ENCODE measurements around the gene WDR86. TPM values are rescaled to one million over a fixed set of nuclear protein-coding genes. Genes with fewer than 3 reads are reported as not detected.

Gene WDR86
- total RNA-seq, 1 experiment from 2014 or later, result not detected

DNA sequence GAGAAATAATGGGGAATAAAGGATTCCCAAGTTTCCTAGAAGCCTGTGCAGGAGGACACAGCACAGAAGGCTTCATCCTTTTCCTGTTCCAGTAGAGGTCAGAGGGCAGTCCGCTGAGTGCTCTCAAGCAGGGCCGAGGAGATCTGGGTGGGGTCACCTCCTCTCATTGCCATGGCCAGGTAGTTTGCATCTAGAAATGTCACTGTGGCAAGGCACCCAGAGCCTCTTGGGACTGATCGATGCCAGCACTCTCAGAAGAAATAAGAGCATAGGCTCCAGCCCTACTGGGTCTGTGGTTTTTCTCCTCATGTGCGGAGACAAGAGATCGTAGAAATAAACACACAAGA lies 60.4 kb downstream of the WDR86 start:
- DNase-seq (ENCODE audit: low spot score), result no peak

GRCh38 chr7:151348970-151349369 lies 60.9 kb downstream of the WDR86 start:
- DNase-seq (ENCODE audit: low spot score), result no peak

GRCh38 chr7:151347200-151347599 lies 62.6 kb downstream of the WDR86 start:
- DNase-seq (ENCODE audit: low spot score), result no peak

DNA sequence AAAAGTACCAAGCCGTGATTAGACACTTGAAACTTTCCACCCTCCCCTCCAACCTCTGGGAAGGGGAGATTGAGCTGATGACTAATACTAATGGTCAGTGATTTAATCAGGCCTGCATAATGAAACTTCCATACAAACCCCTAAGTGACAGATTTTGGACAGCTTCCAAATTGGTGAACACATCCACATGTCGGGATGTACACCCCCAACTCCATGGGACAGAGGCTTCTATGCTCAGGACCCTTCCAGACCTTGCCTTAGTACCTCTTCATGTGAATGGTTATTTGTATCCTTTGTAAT lies 63.4 kb downstream of the WDR86 start:
- no peak for DNase-seq (ENCODE audit: low spot score)

- no peak for DNase-seq (ENCODE audit: low spot score)
These were observed 64.0 kb downstream of the WDR86 start for GRCh38 chr7:151345576-151346469.

DNA sequence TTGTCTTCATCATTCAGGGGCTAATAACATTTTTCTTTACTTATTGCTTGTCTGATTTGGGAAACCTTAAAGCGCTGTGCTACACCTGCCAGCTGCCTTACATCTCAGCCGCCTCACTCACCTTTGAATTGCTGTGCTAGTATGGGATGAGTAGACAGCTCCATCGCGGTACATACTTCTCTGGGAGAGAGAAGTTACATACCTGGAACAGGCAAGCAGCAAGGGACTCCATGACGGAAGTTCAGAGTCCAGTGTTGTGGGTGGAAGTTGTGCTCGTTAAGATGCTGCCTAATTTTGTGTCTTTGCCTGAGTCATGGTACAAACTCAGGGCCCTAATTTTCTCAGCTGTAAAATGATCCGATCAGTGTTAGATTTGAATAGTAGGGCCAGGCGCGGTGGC lies 66.3 kb downstream of the WDR86 start:
- DNase-seq (ENCODE audit: low spot score), result no peak

DNA sequence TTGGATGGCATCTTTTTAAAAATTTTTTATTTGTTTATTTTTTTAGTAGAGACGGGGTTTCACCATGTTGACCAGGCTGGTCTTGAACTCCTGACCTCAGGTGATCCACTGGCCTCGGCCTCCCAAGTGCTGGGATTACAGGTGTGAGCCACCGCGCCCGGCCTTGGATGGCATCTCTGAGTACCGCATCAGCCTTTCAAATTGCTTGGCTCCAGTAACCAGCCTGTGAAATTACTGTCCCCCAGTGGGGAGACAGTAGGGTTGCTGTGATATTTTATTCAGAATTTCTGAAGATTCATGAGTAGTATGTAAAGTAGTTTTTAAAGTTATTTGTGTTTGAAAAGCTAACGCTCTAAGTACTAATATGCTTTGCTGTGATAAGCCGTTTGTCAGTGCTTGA lies 67.0 kb downstream of the WDR86 start:
- no peak for DNase-seq (ENCODE audit: low spot score)

DNA sequence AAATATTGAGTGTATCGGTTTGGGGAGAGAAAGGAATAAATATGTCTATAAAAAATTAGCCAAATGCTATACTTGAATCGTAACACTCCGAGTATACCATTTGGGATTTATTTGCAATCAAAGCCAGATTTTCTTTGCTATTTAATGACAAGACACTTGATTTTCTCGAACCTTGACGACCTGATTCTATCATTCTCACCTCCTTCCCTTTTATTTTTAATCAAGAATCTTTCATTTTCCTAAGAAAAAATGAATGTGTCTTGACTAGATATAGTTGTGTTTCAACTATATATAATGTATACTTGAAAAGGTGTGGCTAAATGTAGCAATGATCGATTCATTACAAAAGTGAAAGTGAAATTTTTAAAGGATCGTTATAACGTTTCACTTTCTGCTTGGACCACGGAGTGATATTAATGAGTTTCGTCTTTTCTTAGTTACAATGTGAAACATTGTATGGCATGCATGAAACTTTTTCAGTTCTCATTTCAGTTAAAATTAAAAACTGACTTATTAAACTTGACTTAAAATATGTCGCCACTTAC lies 67.7 kb downstream of the WDR86 start:
- no peak for DNase-seq (ENCODE audit: low spot score)

DNA sequence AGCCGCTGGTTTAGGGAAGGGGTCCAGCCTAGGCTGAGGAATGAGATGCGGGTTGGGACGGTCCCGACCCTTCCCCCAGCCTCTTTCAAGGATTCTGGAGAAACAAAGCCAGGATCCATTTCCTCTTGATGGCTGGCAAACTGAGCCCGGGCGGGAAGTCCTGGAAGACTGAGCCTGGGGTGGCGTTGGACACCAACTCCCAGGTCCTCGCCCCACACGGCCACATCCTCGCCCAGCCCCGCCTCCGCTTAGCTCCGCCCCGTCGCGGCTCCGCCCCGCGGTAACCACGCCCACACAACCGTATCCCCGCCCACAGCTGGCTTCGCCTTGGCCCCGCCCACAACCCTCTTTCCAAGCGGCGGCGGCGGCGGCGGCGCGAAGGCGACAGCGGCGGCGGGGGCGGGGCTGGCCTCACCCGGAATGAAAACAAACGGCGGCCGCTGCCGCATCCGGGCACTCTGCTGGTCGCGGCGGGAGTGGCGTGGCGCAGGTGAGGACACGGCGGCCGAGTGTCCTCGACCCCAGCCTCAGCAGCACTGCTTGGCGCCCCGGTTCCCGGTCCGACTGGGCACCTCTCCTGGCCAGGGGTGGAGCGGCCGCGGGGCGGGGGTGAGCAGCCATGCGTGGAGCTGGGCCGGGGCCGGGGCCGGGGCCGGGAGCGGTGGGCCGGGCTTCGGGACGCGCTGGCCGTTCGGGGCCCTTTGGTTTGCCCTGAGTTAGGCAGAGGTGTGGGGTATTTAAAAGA lies 68.3 kb downstream of the WDR86 start, which contains the start of gene NUB1:
Gene NUB1, plus strand, starts transcription at position 456 of the 745 bp plus-strand sequence. CDS start 3,538 bp downstream, outside the sequence.
- DNase-seq (ENCODE audit: low spot score), result peak; percentile 69

DNA sequence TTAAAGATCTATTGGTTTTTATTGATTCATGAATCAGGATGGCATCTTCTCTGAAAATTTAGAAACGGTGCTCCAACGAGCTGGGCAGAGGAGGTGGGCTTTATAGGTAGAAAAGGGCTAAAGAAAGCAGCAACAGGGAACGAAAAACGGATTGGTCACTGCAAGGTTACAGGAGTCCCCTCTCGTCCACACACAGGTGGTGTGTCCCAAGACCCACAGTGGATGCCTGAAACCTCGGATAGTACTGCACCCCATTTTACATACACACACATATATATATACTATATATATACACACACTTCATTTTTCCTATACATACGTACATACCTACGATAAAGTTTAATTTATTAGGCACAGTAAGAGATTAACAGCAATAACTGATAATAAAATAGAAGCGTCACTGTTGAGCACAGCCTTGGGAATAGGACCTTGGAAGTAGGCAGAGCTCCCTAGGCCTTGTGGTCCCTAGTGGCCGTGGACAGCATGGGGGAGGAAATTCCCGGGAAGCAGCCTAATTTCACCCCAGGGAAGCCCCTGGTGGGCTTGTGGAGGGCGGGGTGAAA lies 69.0 kb downstream of the WDR86 start:
- no peak for DNase-seq (ENCODE audit: low spot score)

DNA sequence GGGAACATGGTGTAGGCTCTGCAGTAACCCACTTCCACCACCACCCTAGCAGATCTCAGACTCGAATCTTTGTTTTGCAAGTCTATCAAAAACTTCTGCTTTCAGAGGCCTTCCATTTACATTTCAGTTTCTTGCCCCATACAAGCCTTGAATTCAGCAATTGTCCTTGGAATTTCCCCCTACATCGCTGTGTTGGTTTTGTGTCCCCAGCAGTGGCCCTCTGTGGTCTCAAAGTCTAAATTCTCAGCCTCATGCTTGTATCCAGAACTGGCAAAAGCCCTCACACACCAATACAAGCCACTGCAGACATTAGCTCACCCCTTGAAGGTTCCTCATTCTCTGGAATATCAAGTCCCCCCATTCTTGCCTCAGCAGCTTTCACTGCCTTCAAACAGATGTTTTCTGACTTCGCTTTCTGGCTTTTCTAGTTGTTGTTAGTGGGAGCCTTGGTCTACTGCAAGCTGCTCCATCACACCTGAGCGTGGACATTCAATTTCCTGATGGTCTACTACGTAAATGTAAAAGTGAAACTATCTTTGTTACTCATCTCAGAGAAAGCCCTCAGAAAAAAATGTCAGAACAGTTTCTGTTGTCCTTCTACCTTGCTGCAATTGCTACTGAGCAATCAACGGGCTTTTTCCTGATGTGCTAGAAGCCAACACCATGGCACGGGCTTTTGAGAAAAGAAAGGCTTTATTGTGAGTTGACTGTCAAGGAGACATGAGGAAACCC lies 70.0 kb downstream of the WDR86 start:
- DNase-seq (ENCODE audit: low spot score), result no peak

DNA sequence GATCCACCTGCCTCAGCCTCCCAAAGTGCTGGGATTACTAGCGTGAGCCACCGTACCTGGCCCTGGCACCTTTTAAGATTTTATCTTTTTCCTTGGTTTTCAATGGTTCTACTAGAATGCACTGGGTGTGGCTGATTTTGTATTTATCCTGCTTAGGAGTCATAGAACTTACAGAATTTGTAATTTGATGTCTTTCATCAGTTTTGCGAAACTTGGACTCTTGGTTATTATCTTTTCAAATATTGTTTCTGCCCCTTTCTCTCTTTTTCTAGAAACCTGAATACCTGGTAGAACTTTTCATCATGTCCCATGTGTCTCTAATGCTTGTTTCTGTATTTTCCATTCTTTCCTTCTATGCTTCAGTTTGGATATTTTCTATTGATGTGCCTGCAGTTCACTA lies 71.0 kb downstream of the WDR86 start:
- no peak for DNase-seq (ENCODE audit: low spot score)

DNA sequence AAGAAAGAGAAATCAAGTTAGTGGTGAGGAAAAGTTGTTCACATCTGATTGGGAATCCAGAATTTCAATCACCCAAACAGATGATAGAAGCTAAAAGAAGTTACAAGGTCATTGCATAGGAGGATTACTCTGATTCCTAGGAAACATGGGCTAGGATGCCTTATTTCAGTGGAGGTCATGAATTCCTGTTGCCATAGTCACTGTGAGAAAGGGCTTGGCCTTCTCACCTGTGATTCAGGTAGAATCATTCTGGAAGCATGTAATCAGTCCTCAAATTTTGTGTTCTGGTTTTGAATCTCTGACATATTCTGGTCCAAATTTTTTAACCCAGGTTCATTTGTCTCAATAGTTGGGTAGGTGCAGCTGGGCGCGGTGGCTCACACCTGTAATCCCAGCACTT lies 72.5 kb downstream of the WDR86 start:
- no peak for DNase-seq (ENCODE audit: low spot score)

DNA sequence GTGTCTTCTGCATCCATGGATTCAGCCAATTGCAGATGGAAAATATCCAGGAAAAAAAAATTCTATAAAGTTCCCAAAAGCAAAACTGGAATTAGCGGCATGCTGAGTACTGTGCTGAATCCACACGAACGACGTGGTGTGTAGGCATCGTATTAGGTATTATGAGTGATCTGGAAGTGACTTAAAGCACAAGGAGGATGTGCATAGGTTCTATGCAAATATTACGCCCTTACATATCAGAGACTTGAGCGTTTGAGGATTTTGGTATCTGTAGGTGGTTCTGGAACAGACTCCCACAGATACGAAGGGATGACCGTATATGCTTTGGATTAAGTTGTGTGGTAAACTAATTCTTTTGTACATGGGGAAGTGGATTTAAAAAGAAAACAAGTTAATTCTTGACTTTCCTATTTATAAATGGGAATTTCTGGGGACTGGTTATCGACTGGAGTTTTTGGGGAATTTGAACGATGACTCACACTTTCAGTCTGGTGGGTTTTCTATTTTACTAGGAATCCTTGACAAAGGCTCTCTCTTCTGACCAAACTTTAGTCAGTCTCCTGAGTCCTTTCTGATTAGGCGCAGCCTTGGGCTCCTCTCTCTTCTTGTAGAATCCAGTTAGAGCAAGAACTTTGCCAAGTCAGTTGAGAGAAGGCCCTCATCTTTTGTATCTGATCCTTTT lies 73.7 kb downstream of the WDR86 start:
- DNase-seq (ENCODE audit: low spot score), result no peak

- DNase-seq (ENCODE audit: low spot score), result no peak
These were observed 75.2 kb downstream of the WDR86 start for GRCh38 chr7:151334628-151335027.

Other genes with a start within 250 kb of the WDR86 start
- gene GBX1, start 242.3 kb downstream of the WDR86 start, total RNA-seq (2014; rRNA removed; shearing (Covaris generic)), result not detected in 2 replicates
- not detected in 2 replicates for gene ASB10, start 222.8 kb downstream of the WDR86 start, total RNA-seq (2014; rRNA removed; shearing (Covaris generic))
- gene H2BK1, start 199.6 kb downstream of the WDR86 start, total RNA-seq (2014; rRNA removed; shearing (Covaris generic)), result 0.64 TPM in 1 of 2 replicates, not detected in the other
- gene ABCF2, start 182.8 kb downstream of the WDR86 start, total RNA-seq (2014; rRNA removed; shearing (Covaris generic)), result 88.1 and 92.4 TPM in 2 replicates
- gene CHPF2, start 177.6 kb downstream of the WDR86 start, total RNA-seq (2014; rRNA removed; shearing (Covaris generic)), result 26.0 and 32.9 TPM in 2 replicates
- gene SMARCD3, start 161.3 kb downstream of the WDR86 start, total RNA-seq (2014; rRNA removed; shearing (Covaris generic)), result 35.5 and 35.9 TPM in 2 replicates
- 63.0 and 70.1 TPM in 2 replicates for gene NUB1, start 68.2 kb downstream of the WDR86 start, total RNA-seq (2014; rRNA removed; shearing (Covaris generic))
- gene CRYGN, start 30.1 kb upstream of the WDR86 start, total RNA-seq (2014; rRNA removed; shearing (Covaris generic)), result not detected in 2 replicates
- 144 and 209 TPM in 2 replicates for gene RHEB, start 109.9 kb upstream of the WDR86 start, total RNA-seq (2014; rRNA removed; shearing (Covaris generic))